Kidney (tissue), 14 donors: ENCODE measurements around the gene ZNF212. TPM values are rescaled to one million over a fixed set of nuclear protein-coding genes. Genes with fewer than 3 reads are reported as not detected.

Experiments
- DNase-seq, 5 donors: peaks; one replicate each; pipeline ENCODE4 v3.0.0-alpha.2; 2013 to 2020
- FAIRE-seq: peaks from 2 replicates; lab custom pipeline; 2012; peaks lifted over from hg19 to GRCh38; lab: Jason Lieb, UNC
- H3K27ac ChIP-seq, 2 donors: one replicate each; pipeline ENCODE4 v1.7.0; 2013; ENCODE audit warnings: low read depth in 2 of 2, low read length in 2 of 2, inconsistent platforms in 1 of 2
- H3K27me3 ChIP-seq: one replicate; pipeline ENCODE4 v1.7.1; 2013; ENCODE audit warnings: low read length, inconsistent platforms; ENCODE audit not compliant: control insufficient read depth, insufficient read depth
- H3K36me3 ChIP-seq, 3 donors: one replicate each; pipeline versions ENCODE4 v1.7.0 to v1.7.1; 2013; ENCODE audit warnings: low read length in 3 of 3, control low read depth in 1 of 3, inconsistent platforms in 1 of 3; ENCODE audit not compliant: insufficient read depth in 3 of 3, control insufficient read depth in 2 of 3
- H3K4me1 ChIP-seq, 3 donors: one replicate each; pipeline versions ENCODE4 v1.7.0 to v1.7.1; 2013; ENCODE audit warnings: low read length in 3 of 3, inconsistent platforms in 1 of 3, low read depth in 1 of 3; ENCODE audit not compliant: control insufficient read depth in 2 of 3, insufficient read depth in 2 of 3
- H3K4me3 ChIP-seq, 3 donors: one replicate each; pipeline versions ENCODE4 v1.7.0 to v1.8.1; 2013; ENCODE audit warnings: low read length in 3 of 3, control low read depth in 1 of 3, inconsistent platforms in 1 of 3
- H3K9ac ChIP-seq, 3 donors: one replicate each; pipeline versions ENCODE4 v1.7.0 to v1.7.1; 2013; ENCODE audit warnings: low read length in 3 of 3, control low read depth in 1 of 3, inconsistent platforms in 1 of 3
- H3K9me3 ChIP-seq, 3 donors: one replicate each; pipeline versions ENCODE4 v1.7.0 to v1.7.1; 2013; ENCODE audit warnings: low read length in 3 of 3, control low read depth in 1 of 3, inconsistent platforms in 1 of 3; ENCODE audit not compliant: control insufficient read depth in 2 of 3, insufficient read depth in 1 of 3
- CTCF ChIP-seq: IDR thresholded peaks from 3 replicates; pipeline ENCODE4 v1.5.1; 2012; ENCODE audit warnings: mild to moderate bottlenecking, moderate library complexity, borderline replicate concordance; ENCODE audit not compliant: insufficient read depth; ENCODE audit errors: extremely low read depth
- intact Hi-C: fragments of 100-400 bp; cut with DNase I; formaldehyde crosslinking; loops from one replicate; pipeline ENCODE4 v1.11.1; 2022
- polyA plus RNA-seq: library from polyadenylated mRNA; stranded (reverse); fragments of 350-450 nt; fragmentation: Illumina TruSeq; extraction: RNeasy Lipid Tissue Mini Kit (QIAGEN cat#74804); gene quantifications from one replicate; pipeline ENCODE4 v1.2.3, GENCODE V29; 2014; ENCODE audit warnings: low read depth, low replicate concordance; ENCODE audit not compliant: insufficient read depth
- total RNA-seq: library from RNA; stranded (reverse); fragmentation: NEBNext Ultra II Directional; extraction: Animal tissue kit (Norgen Biotek cat#: 25700); gene quantifications from one replicate; pipeline ENCODE4 v1.2.1, GENCODE V29; 2021
- donor health status: control.
- donor health status: control.
- donor health status: control.
- donor health status: control.
- donor health status: control.
- donor health status: DM: yes; HTN: yes; CAD: no.
- donor health status: Normal renal cell carcinoma (clear cell type).

ZNF212 gene
- total and polyA plus RNA-seq, 2 donors from 2014 or later: 7.9 to 13.4 TPM

DNA sequence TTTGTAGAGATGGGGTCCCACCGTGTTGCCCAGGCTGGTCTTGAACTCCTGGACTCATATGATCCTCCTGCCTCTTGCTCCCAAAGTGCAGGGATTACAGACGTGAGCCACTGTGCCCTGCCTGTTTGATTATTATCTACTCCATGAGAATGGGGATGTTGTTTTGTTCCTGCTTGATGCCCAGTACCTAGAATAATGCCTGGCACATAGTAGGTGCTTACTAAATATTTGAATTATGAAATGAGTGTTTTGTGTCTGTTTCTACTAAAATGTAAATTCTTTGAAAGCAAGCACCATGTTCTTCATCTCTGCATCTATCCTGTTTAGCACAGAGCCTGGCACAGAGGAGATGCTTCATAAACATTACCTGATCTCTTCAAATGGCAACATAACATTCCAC is 63.4 kb downstream of the ZNF212 start:
- Histone ChIP-seq H3K4me1 (no peaks in the 10 kb centered on the region), H3K27ac (no peak overlapping the region), H3K9me3 (no peaks in the 10 kb centered on the region), H3K9ac (no peak overlapping the region), H3K4me3 (no peak overlapping the region), H3K36me3 (no peaks in the 10 kb centered on the region), H3K27me3 (no peaks in the 10 kb centered on the region)
- no peak for DNase-seq
- FAIRE-seq: no peak
- intact Hi-C loops: no loop called here
- TF ChIP-seq CTCF: no peak

- intact Hi-C loops: no loop called here
- Histone ChIP-seq H3K4me3 (no peak overlapping the region), H3K36me3 (no peaks in the 10 kb centered on the region), H3K9me3 (no peaks in the 10 kb centered on the region), H3K27ac (no peak overlapping the region), H3K4me1 (no peaks in the 10 kb centered on the region), H3K9ac (no peak overlapping the region), H3K27me3 (no peaks in the 10 kb centered on the region)
- no peak for DNase-seq
- no peak for FAIRE-seq
- no peak for TF ChIP-seq CTCF
Measured at GRCh38 chr7:149304006-149304405, 64.6 kb downstream of the ZNF212 start.

Other genes starting within 250 kb of the ZNF212 start
- gene PDIA4, start 211.1 kb upstream of the ZNF212 start, total RNA-seq: 159 TPM
- gene PDIA4, start 211.1 kb upstream of the ZNF212 start, polyA plus RNA-seq: 69.9 TPM
- 8.0 TPM for gene ZNF786, start 148.9 kb upstream of the ZNF212 start, total RNA-seq
- 2.6 TPM for gene ZNF786, start 148.9 kb upstream of the ZNF212 start, polyA plus RNA-seq
- 2.5 TPM for gene ZNF425, start 113.3 kb upstream of the ZNF212 start, total RNA-seq
- 2.4 TPM for gene ZNF425, start 113.3 kb upstream of the ZNF212 start, polyA plus RNA-seq
- gene ZNF398, start 92.2 kb upstream of the ZNF212 start, total RNA-seq: 12.6 TPM
- 3.2 TPM for gene ZNF398, start 92.2 kb upstream of the ZNF212 start, polyA plus RNA-seq
- 24.5 TPM for gene ZNF282, start 44.1 kb upstream of the ZNF212 start, total RNA-seq
- 9.3 TPM for gene ZNF282, start 44.1 kb upstream of the ZNF212 start, polyA plus RNA-seq
- gene ZNF783, start 22.5 kb downstream of the ZNF212 start, total RNA-seq: 21.8 TPM
- 3.6 TPM for gene ZNF783, start 22.5 kb downstream of the ZNF212 start, polyA plus RNA-seq
- 12.9 TPM for gene ZNF777, start 221.4 kb downstream of the ZNF212 start, total RNA-seq
- gene ZNF777, start 221.4 kb downstream of the ZNF212 start, polyA plus RNA-seq: 8.2 TPM